ENCODE measurements around the gene LAPTM5.

LAPTM5 gene

DNA sequence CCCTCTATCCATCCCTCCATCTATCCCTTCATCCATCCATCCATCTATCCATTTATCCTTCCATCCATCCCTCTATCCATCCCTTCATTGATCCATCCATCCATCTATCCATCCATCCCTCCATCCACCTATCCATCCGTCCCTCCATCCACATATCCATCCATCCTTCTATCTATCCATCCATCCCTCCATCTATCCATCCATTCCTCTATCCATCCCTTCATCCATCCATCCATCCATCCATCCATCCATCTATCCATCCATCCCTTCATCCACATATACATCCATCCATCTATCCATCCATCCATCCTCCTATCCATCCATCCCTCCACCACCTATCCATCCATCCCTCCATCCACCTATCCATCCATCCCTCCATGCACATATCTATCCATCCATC, 57.8 kb downstream of the LAPTM5 start:
- DNase-seq (ENCODE audit: low read depth in 1 of 2, low spot score in 1 of 2): no peak
- in situ Hi-C loops (cut with HindIII; ENCODE audit: low pct_unique_long_range_greater_than_20kb, low sequenced_read_pairs): no loop called here
- no peak for TF ChIP-seq JUND (IDR thresholded peaks at IDR 0.05; ENCODE audit: low read depth)

DNA sequence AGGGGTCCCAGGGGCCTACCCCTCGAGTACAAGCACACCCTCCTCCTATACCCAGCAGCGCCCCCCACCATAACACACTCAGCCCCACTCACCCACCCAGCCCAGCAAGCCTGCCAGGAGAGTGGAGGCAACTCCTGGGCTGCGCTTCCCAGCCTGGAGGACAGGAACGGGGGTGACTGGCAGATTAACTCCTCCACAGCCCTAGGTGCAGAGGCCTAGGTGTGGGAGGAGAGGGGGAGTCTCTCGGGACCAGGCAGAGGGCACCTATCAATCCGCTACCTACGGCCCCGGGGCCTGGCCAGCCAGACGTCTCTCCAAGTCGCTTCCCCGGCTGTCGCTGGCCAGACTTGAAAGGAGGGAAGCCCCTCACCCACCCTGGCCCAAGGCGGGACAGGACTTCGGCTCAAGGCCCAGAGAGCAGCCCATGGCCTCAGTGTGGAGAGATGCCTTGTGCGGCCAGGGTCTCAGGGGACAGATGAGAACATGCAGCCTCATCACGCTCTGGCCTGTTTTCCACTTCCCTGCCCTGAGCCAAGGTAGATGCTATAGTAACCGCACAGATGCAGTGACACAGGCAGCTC, 59.1 kb downstream of the LAPTM5 start:
- no peak for TF ChIP-seq JUND (IDR thresholded peaks at IDR 0.05; ENCODE audit: low read depth)
- in situ Hi-C loops (cut with HindIII; ENCODE audit: low pct_unique_long_range_greater_than_20kb, low sequenced_read_pairs): no loop called here
- DNase-seq (ENCODE audit: low read depth in 1 of 2, low spot score in 1 of 2): no peak

DNA sequence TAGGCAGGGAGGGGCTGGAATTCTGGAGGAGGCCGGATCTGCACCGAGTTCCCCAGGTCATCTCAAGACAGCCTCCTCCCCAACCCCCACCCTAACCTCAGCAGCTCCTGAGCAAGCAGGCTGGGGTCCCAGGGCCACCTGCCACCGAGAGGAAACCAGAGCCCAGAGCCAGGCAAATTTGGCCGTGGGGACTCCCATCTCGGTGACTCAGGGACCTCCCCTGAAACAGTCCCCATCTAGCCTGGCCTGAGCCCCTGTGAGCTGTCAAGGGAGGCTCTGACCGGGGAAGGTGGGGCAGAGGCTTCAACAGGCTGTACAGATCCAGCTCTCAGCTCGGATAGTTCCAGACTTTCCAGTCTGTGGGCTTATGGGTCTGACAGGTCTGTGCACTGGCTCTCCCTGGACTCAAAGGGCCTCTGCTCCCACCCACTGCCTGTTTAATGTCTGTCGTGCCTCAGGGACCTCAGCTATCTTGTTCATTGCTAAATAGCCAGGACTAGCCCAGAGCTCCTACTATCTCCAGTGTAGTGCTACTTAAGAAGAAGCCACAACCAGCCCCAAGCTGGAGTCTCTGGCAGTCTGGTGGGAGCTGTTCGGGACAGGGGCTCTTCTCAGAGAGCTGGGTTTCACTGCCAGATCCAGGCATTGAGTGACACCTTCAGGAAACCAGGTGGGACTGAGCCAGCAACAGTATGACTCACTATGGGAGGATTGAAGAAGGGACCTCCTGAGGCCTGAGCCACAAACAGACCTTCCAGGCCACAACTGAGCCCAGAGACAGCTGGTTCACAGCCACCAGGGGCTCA, 59.8 kb downstream of the LAPTM5 start:
- no peak for DNase-seq (ENCODE audit: low read depth in 1 of 2, low spot score in 1 of 2)
- no peak for TF ChIP-seq JUND (IDR thresholded peaks at IDR 0.05; ENCODE audit: low read depth)
- in situ Hi-C loops (cut with HindIII; ENCODE audit: low pct_unique_long_range_greater_than_20kb, low sequenced_read_pairs): no loop called here

DNA sequence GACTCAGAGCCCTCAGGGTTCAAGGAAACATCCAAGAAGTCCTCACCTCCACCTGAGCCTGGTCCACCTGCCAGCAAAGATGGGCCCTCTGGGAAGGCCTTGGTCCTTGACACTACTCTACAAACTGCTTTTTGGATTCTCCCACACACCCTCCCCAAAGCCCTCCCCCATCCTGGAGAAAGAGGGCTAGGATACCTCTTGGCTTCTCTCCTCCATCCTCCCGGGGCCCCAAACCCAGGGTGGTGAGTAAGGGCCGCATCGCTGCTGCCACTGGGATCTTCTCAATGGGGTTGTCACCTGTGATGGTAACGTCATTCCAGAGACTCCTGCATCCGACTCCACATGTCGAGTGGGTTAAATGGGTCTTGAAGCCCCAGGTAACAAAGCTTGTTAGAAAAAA, 60.7 kb downstream of the LAPTM5 start:
- DNase-seq (ENCODE audit: low read depth in 1 of 2, low spot score in 1 of 2): no peak
- no peak for TF ChIP-seq JUND (IDR thresholded peaks at IDR 0.05; ENCODE audit: low read depth)
- in situ Hi-C loops (cut with HindIII; ENCODE audit: low pct_unique_long_range_greater_than_20kb, low sequenced_read_pairs): no loop called here

DNA sequence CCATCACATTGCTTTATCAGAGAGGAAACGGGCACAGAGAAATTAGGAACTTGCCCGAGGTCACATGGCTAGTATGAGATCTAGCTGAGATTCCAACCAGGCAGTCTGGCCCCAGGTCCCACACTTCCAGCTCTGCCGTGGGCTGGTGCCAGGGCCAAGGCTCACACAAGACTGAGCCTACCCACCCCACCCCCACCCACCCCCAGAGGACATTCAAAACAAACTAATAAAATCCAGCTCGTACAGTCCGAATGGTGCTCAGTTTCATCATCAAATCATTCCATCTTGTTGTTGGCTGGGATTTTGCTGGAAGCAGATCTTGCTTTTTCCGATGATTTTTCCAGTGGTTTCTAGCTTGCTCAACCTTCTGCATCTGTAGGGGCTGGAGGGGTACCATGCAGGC, 62.1 kb downstream of the LAPTM5 start:
- no peak for DNase-seq (ENCODE audit: low read depth in 1 of 2, low spot score in 1 of 2)
- in situ Hi-C loops (cut with HindIII; ENCODE audit: low pct_unique_long_range_greater_than_20kb, low sequenced_read_pairs): no loop called here
- TF ChIP-seq JUND (IDR thresholded peaks at IDR 0.05; ENCODE audit: low read depth): no peak

DNA sequence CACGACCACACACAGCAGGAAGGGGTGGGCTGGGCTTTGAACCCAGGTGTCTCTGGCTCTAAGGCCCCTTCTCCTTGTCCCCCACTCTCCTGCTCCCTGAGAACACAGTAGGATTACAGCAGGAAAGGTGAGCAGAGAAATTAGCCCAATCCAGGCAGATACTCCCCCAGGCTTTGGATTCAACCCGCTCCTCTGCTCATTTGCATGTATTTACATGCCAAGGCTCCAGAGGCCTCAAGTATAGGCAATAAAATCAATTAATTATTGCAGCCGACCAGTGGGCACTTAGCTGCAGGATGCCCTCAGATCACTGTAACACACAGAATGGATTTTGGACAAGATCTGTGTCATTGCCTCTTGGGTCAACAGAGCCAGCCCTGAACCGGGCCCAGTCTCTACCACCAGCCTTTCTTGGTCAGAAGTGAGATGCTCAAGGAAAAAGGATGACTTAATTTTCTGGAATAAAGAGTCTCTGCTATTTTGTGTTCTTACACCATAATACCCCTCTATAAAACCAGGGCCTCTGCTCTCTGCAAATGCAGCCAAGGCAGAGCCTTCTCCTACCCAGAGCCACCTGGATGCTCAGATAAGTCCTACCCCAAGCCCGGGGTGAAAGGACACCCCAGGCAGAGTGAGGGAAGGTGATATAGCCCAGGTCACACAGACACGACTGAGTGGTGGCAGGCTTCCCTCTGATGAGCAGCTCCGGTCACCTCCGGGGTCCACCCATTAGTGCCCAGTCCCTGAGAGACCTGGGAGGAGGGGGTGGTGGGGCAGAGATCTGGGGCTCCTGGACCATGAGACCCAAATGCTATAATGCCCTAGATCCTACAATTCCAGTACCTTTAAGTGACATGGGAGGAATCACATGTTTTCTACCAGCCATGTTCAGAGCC, 63.0 kb downstream of the LAPTM5 start:
- no peak for DNase-seq (ENCODE audit: low read depth in 1 of 2, low spot score in 1 of 2)
- TF ChIP-seq JUND (IDR thresholded peaks at IDR 0.05; ENCODE audit: low read depth): no peak
- in situ Hi-C loops (cut with HindIII; ENCODE audit: low pct_unique_long_range_greater_than_20kb, low sequenced_read_pairs): no loop called here

DNA sequence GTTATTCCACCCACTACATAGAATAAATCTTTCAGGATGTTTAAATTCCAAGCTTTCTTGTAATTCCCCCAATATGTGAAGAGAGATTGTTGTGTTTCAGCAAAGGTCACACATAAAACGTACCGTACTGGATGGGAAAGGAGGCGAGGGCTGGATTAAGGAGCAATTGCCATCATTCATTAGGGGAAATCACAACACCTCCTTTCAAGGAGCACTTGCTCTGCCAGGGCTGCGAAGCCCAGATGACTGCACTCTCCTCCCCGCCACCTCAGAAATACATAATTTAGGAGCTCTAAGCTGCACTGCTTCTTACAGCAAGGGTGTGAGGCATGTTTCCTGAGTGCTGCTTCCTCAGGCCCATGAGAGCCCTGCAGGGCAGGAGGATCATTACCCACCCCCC, 63.8 kb downstream of the LAPTM5 start:
- DNase-seq (ENCODE audit: low read depth in 1 of 2, low spot score in 1 of 2): no peak
- in situ Hi-C loops (cut with HindIII; ENCODE audit: low pct_unique_long_range_greater_than_20kb, low sequenced_read_pairs): no loop called here

DNA sequence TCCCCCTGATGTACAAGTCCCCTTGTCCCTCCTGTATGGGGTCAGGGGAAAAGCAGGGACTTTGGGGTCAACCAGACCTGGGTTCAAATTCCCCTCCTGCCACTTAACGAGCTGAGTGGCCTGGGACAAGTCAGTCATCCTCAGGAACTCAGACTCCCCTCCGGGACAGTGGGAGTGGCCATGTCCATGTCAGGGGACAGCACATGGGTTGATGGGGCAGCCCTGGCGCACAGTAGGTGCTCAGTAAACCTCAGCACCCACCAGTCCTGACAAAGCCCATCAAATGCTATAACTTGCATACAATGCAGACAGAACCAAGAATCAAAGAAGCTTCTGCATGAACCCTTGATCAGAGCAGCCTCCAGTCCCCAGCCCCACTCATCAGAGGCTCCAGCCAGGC, 64.2 kb downstream of the LAPTM5 start:
- DNase-seq (ENCODE audit: low read depth in 1 of 2, low spot score in 1 of 2): no peak
- no peak for TF ChIP-seq JUND (IDR thresholded peaks at IDR 0.05; ENCODE audit: low read depth)
- in situ Hi-C loops (cut with HindIII; ENCODE audit: low pct_unique_long_range_greater_than_20kb, low sequenced_read_pairs): no loop called here

More for the DNA sequence above, 63.8 kb downstream of the LAPTM5 start:
- TF ChIP-seq JUND (IDR thresholded peaks at IDR 0.05; ENCODE audit: low read depth): no peak

DNA sequence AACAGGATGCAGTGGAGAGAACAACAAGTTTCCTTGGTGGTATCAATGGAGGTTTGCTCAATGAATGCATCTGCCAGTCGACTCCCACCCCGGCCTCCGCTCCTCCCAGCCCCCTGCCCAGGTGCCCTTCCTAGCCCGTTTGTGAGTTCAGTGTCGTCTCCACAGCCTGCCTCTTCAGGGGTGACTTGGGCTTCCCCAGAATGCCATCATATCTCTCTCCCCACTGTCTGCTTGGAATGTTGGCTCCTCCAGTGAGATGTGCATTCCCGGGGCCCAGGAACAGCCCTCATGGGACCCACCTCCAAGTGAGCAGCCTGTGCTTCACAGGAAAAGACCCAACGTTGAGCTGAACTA, 64.6 kb downstream of the LAPTM5 start:
- TF ChIP-seq JUND (IDR thresholded peaks at IDR 0.05; ENCODE audit: low read depth): no peak
- DNase-seq (ENCODE audit: low read depth in 1 of 2, low spot score in 1 of 2): no peak
- in situ Hi-C loops (cut with HindIII; ENCODE audit: low pct_unique_long_range_greater_than_20kb, low sequenced_read_pairs): no loop called here

DNA sequence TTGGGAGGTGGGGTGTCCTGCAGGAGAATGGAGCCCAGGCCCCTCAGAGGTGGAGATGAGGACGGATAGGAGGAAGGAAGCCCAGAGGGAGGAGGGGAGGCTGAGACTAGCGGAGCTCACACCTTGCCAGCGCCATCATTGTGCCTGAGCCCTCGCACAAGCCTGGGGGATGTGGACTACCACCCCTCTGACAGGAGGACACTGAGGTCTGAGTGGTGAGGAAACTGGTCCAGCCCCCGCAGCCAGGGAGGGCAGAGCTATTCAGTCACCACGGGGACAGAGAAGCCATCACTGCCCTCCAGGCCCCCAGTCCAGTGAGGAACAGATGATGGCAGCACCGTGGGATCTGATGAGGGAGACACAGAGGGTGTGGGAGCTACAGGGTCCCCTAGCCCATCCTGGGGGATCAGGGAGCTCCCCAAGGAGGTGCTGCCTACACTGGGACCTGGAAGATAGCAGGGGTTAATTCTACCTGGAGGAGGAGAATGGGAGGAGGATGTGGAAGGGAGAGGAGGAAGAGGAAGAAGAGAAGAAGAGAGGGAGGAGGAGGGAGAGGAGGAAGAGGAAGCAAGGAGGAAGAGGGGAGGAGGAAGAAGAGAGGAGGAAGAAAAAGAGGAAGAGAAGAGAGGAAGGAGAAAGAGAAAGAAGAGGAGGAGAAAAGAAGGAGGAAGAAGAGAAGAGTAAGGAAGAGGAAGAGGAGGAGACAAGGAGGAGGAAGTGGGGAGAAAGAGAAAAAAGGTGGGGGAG, 65.2 kb downstream of the LAPTM5 start:
- no peak for TF ChIP-seq JUND (IDR thresholded peaks at IDR 0.05; ENCODE audit: low read depth)
- in situ Hi-C loops (cut with HindIII; ENCODE audit: low pct_unique_long_range_greater_than_20kb, low sequenced_read_pairs): no loop called here
- DNase-seq (ENCODE audit: low read depth in 1 of 2, low spot score in 1 of 2): no peak

DNA sequence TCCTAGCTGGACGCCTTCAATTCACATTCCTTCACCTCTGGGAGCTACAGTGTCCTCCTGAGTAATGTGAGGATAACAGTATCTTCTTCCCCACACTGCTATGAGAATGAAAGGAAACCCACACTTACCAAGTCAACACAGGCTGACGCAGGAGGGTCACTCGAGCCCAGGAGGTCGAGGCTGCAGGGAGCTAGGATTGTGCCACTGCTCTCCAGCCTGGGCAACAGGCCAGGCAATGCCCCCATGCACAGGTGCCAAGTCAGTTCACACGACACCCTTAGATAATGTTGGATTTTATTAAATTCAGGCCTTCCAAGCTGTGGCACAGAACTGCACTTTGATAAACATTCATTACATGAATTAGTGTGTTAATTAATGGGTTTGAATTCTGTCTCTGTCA, 66.1 kb downstream of the LAPTM5 start:
- no peak for DNase-seq (ENCODE audit: low read depth in 1 of 2, low spot score in 1 of 2)
- in situ Hi-C loops (cut with HindIII; ENCODE audit: low pct_unique_long_range_greater_than_20kb, low sequenced_read_pairs): no loop called here
- no peak for TF ChIP-seq JUND (IDR thresholded peaks at IDR 0.05; ENCODE audit: low read depth)

DNA sequence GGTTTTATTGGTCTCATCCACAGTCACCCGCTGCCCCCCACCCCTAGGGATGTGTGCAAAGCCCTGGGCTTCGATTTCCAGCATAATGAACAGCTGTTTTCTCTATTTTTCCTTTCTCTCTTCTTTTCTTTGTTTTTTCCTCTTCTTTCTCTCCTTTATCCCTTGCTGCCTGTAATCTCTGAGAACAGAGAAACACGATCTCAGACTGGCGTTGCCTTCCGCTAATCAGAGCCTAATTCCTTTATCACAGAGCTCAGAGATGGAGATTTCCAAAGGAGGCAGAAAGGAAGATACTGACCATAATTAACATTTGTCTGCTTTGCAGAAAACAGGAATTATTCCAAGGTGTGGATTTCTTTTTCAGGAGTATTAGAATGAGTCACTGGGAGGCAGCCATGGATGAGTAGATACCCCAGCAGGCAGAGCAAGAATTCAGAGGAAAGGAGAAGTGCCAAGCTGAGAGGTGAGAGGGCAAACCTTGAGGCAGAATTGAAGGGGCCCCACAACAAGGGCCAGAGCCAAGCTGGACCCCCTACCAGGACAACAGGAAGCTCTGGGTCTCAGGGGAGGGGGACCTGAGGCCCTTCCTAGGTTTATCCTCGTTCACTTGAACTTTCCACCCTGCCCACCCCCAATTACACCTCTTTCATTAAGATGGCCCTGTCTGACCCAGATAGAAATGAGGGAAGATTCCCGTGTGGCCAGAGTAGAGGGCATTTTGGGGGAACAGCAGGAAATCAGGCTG, 67.5 kb downstream of the LAPTM5 start:
- DNase-seq (ENCODE audit: low read depth in 1 of 2, low spot score in 1 of 2): no peak
- TF ChIP-seq JUND (IDR thresholded peaks at IDR 0.05; ENCODE audit: low read depth): no peak
- in situ Hi-C loops (cut with HindIII; ENCODE audit: low pct_unique_long_range_greater_than_20kb, low sequenced_read_pairs): no loop called here

Data from T47D (cell line).